ENCODE data around the gene KRTAP5-1. TPM values are rescaled to one million over a fixed set of nuclear protein-coding genes. Genes with fewer than 3 reads are reported as not detected.
A peak's percentile ranks its signal among the peaks of the same experiment; 100 is the strongest.
"Not testable (repeated sequence)": the region's sequence is repeated elsewhere in the genome, so short reads cannot be mapped to it uniquely, and the experiment has no call there.

Gene KRTAP5-1
- total RNA-seq, 1 donor from 2014 or later = not detected

GRCh38 chr11:1592628-1593027 is 7.5 kb upstream of the KRTAP5-1 start:
- H3K36me3 Mint-ChIP-seq (ENCODE audit: low read depth) = no peaks in the 10 kb centered on the region
- POLR2A ChIA-PET = no interaction called here
- CTCF ChIA-PET = no interaction called here
- intact Hi-C loops (cut with micrococcal nuclease) = no loop called here
- H3K4me3 Mint-ChIP-seq = no peak overlapping the region
- ATAC-seq (ENCODE audit: low read depth) (no peak), DNase-seq (no peak)
- peaks cover 38% of the 10 kb centered on the region for H3K27me3 Mint-ChIP-seq
- H3K9me3 Mint-ChIP-seq = no peaks in the 10 kb centered on the region
- peaks cover 23% of the 10 kb centered on the region for H3K4me1 Mint-ChIP-seq
- no peak overlapping the region for H3K27ac Mint-ChIP-seq
- TF ChIP-seq, protein P1, sequence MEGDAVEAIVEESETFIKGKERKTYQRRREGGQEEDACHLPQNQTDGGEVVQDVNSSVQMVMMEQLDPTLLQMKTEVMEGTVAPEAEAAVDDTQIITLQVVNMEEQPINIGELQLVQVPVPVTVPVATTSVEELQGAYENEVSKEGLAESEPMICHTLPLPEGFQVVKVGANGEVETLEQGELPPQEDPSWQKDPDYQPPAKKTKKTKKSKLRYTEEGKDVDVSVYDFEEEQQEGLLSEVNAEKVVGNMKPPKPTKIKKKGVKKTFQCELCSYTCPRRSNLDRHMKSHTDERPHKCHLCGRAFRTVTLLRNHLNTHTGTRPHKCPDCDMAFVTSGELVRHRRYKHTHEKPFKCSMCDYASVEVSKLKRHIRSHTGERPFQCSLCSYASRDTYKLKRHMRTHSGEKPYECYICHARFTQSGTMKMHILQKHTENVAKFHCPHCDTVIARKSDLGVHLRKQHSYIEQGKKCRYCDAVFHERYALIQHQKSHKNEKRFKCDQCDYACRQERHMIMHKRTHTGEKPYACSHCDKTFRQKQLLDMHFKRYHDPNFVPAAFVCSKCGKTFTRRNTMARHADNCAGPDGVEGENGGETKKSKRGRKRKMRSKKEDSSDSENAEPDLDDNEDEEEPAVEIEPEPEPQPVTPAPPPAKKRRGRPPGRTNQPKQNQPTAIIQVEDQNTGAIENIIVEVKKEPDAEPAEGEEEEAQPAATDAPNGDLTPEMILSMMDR (IDR thresholded peaks at IDR 0.05) = no peak

GRCh38 chr11:1589996-1590395 is 4.9 kb upstream of the KRTAP5-1 start:
- ChIA-PET CTCF (no interaction called here), POLR2A (interaction anchor here (0.6 to 0.7 kb wide), 2 partner anchors 31 to 742 kb away, joined by 3 to 5 read pairs; no protein-coding TSS in a partner anchor)
- Mint-ChIP-seq H3K27me3 (peaks cover 21% of the 10 kb centered on the region), H3K27ac (no peak overlapping the region), H3K4me1 (peaks cover 27% of the 10 kb centered on the region), H3K9me3 (no peaks in the 10 kb centered on the region), H3K4me3 (no peak overlapping the region), H3K36me3 (ENCODE audit: low read depth) (no peaks in the 10 kb centered on the region)
- intact Hi-C loops (cut with micrococcal nuclease) = no loop called here
- no peak for DNase-seq
- TF ChIP-seq, protein P1 (IDR thresholded peaks at IDR 0.05) = no peak
- no peak for ATAC-seq (ENCODE audit: low read depth)

DNA sequence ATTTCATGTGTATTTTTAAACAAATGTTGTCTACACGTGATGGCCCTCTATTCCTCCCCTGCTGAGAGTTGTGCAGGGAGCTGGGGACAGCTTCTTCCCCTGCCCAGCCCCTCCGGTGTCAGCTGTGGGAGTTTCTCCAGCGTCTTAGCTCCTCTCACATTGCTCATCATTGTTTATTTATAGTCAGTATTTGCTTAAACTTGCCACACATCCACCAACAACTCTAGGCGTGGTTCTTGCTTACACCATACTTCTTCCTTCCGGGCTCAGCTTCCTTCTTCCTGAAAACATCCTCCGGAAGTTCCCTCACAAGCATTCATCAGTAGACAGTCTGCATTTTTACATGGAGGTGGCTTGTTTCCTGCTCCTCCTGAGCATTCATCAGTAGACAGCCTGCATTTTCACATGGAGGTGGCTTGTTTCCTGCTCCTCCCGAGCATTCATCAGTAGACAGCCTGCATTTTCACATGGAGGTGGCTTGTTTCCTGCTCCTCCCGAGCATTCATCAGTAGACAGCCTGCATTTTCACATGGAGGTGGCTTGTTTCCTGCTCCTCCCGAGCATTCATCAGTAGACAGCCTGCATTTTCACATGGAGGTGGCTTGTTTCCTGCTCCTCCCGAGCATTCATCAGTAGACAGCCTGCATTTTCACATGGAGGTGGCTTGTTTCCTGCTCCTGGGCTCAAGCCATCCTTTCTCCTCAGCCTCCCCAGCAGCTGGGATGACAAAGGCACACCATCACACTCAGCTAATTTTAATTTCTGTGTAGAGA is 4.3 kb upstream of the KRTAP5-1 start:
- peaks cover 22% of the 10 kb centered on the region for H3K27me3 Mint-ChIP-seq
- ATAC-seq (ENCODE audit: low read depth) = peak; percentile 47
- H3K4me3 Mint-ChIP-seq = peak overlapping the region; percentile 46
- H3K27ac Mint-ChIP-seq = peak overlapping the region; percentile 30
- POLR2A ChIA-PET = interaction anchor here (0.7 to 1.5 kb wide), 4 partner anchors 16 to 741 kb away, joined by 3 to 4 read pairs (median 4); partner anchors contain the start of gene DUSP8
- H3K36me3 Mint-ChIP-seq (ENCODE audit: low read depth); H3K9me3 Mint-ChIP-seq; DNase-seq; CTCF ChIA-PET; intact Hi-C loops (cut with micrococcal nuclease): not testable (repeated sequence)
- H3K4me1 Mint-ChIP-seq = peaks cover 28% of the 10 kb centered on the region

DNA sequence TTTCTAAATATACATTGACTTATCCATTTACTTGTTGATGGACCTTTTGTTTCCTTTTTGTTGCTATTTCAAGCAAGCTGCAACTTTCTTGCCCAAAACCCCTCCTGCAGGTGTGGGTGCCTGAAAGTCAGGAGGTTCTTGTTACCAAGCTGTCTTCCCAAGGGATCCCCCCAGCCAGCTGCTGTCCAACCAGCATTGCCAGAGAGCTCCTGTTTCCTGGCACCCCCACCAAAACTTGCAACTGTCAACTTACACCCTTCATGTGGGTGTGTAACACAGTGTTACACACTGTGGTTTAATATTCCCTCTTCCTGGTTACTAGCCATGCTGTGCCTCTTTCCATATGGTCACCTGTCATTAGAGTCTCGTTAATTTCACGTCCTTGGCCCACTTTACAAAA is 1.6 kb upstream of the KRTAP5-1 start:
- ChIA-PET CTCF (interaction anchor here (0.7 kb wide), 2 partner anchors 8 to 12 kb away, joined by 3 read pairs; no protein-coding TSS in a partner anchor), POLR2A (no interaction called here)
- TF ChIP-seq, protein P1 (IDR thresholded peaks at IDR 0.05) = no peak
- DNase-seq (no peak), ATAC-seq (ENCODE audit: low read depth) (no peak)
- intact Hi-C loops (cut with micrococcal nuclease) = no loop called here
- H3K36me3 Mint-ChIP-seq (ENCODE audit: low read depth) = no peaks in the 10 kb centered on the region
- H3K27ac Mint-ChIP-seq = no peak overlapping the region
- peaks cover 21% of the 10 kb centered on the region for H3K27me3 Mint-ChIP-seq
- H3K4me3 Mint-ChIP-seq = no peak overlapping the region
- no peaks in the 10 kb centered on the region for H3K9me3 Mint-ChIP-seq
- H3K4me1 Mint-ChIP-seq = peaks cover 36% of the 10 kb centered on the region

DNA sequence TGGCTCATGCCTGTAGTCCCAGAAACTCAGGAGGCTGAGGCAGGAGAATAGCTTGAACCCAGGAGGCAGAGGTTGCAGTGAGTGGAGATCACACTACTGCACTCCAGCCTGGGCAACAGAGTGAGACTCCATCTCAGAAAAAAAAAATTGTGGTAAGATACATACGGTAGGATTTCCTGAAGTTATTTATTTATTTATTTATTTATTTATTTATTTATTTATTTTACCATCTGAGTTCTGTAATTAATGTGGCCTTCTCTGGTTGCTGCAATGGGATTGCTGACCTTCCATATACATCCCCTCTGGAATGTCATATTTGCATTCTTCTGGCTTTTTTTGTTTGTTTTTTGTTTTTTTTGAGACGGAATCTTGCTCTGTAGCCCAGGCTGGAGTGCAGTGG is 2.2 kb downstream of the KRTAP5-1 start:
- ATAC-seq (ENCODE audit: low read depth); DNase-seq; H3K27ac Mint-ChIP-seq; H3K36me3 Mint-ChIP-seq (ENCODE audit: low read depth); intact Hi-C loops (cut with micrococcal nuclease); POLR2A ChIA-PET; H3K4me3 Mint-ChIP-seq: not testable (repeated sequence)
- peaks cover 23% of the 10 kb centered on the region for H3K27me3 Mint-ChIP-seq
- H3K4me1 Mint-ChIP-seq = peaks cover 21% of the 10 kb centered on the region
- CTCF ChIA-PET = interaction anchor here (1.3 kb wide), 1 partner anchor 8 kb away, joined by 3 read pairs; no protein-coding TSS in a partner anchor
- peaks cover 10% of the 10 kb centered on the region for H3K9me3 Mint-ChIP-seq

DNA sequence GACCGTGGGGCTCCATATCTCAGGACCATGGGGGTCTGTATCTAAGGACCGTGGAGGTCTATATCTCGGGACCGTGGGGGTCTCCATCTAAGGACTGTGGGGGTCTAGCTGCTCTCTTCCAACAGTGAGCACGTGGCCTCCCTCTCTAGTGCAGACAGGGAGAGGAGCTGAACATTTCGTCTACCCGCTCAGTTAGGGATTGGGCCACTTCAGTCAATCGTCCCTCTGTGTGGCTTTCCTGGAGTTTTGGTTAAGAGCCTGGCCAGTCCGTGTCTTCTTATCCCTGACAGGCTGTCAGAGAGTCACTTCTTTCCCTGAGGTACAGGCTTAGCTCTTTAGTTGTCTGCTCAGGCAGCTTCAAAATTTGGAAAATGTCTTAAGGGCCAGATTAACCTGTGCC is 3.1 kb downstream of the KRTAP5-1 start:
- Mint-ChIP-seq H3K27me3 (peaks cover 23% of the 10 kb centered on the region), H3K4me3 (no peak overlapping the region), H3K9me3 (peaks cover 10% of the 10 kb centered on the region), H3K27ac (no peak overlapping the region), H3K36me3 (ENCODE audit: low read depth) (no peaks in the 10 kb centered on the region), H3K4me1 (peaks cover 16% of the 10 kb centered on the region)
- intact Hi-C loops (cut with micrococcal nuclease) = no loop called here
- CTCF ChIA-PET = interaction anchor here (0.9 kb wide), 1 partner anchor 9 kb away, joined by 3 read pairs; no protein-coding TSS in a partner anchor
- POLR2A ChIA-PET = no interaction called here
- DNase-seq (no peak), ATAC-seq (ENCODE audit: low read depth) (no peak)
- TF ChIP-seq, protein P1 (IDR thresholded peaks at IDR 0.05) = no peak
